Mucosa of rectum (tissue), 2 donors: Measurements from ENCODE around the gene CSMD2.
"Not testable (repeated sequence)": the region's sequence is repeated elsewhere in the genome, so short reads cannot be mapped to it uniquely, and the experiment has no call there.

ENCODE experiments used
- H3K27ac ChIP-seq, 2 donors: one replicate each; pipeline ENCODE4 v1.7.0; 2013; ENCODE audit warnings: inconsistent platforms in 2 of 2, low read depth in 2 of 2, low read length in 2 of 2
- H3K27me3 ChIP-seq, 2 donors: one replicate each; pipeline ENCODE4 v1.7.0; 2013; ENCODE audit warnings: low read length in 2 of 2; ENCODE audit not compliant: control insufficient read depth in 2 of 2, insufficient read depth in 2 of 2
- H3K36me3 ChIP-seq, 2 donors: one replicate each; pipeline ENCODE4 v1.7.0; 2013; ENCODE audit warnings: low read length in 2 of 2; ENCODE audit not compliant: control insufficient read depth in 2 of 2, insufficient read depth in 2 of 2
- H3K4me1 ChIP-seq, 2 donors: one replicate each; pipeline ENCODE4 v1.7.0; 2013; ENCODE audit warnings: low read length in 2 of 2, mild to moderate bottlenecking in 1 of 2; ENCODE audit not compliant: control insufficient read depth in 2 of 2, insufficient read depth in 2 of 2
- H3K4me3 ChIP-seq, 2 donors: one replicate each; pipeline ENCODE4 v1.7.0; 2013; ENCODE audit warnings: low read length in 2 of 2
- H3K9ac ChIP-seq, 2 donors: one replicate each; pipeline ENCODE4 v1.7.0; 2013; ENCODE audit warnings: low read length in 2 of 2, low read depth in 1 of 2, mild to moderate bottlenecking in 1 of 2
- H3K9me3 ChIP-seq, 2 donors: one replicate each; pipeline ENCODE4 v1.7.0; 2013; ENCODE audit warnings: low read length in 2 of 2; ENCODE audit not compliant: control insufficient read depth in 2 of 2
- donor health status: healthy.
- donor health status: Normal muscosa, but diverticular disease.

Gene CSMD2

GRCh38 chr1:33516891-33517567, 648.0 kb downstream of the CSMD2 start:
- no peaks in the 10 kb centered on the region for H3K36me3 ChIP-seq
- H3K27me3 ChIP-seq = no peaks in the 10 kb centered on the region
- no peaks in the 10 kb centered on the region for H3K9me3 ChIP-seq
- H3K9ac ChIP-seq = no peak overlapping the region
- H3K4me1 ChIP-seq = no peaks in the 10 kb centered on the region
- H3K27ac ChIP-seq = peak overlapping the region in 1 of 2 donors; percentile 38
- no peak overlapping the region for H3K4me3 ChIP-seq

DNA sequence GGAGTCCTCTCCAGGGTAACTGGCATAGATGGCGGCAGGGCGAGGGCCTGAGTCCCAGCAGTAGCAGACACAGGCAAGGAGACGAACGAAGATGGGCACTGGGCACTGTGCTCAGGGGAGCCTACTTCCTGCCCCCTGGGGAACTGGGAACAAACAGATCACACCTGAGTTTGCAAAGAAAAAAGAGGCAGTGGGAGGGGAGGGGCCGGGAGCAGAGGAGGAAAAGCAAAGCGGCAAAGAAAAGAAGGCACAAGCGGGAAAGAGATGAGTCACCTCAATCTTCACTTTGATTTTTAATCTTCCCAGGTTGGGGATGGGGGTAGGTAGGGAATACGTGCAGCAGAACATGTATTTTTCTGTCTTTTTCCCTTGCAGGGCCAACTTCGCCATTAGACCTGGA, 648.6 kb downstream of the CSMD2 start:
- H3K27ac ChIP-seq = peak overlapping the region in 1 of 2 donors; percentile 38
- no peaks in the 10 kb centered on the region for H3K36me3 ChIP-seq
- no peaks in the 10 kb centered on the region for H3K9me3 ChIP-seq
- no peaks in the 10 kb centered on the region for H3K4me1 ChIP-seq
- H3K9ac ChIP-seq = no peak overlapping the region
- H3K4me3 ChIP-seq = no peak overlapping the region
- no peaks in the 10 kb centered on the region for H3K27me3 ChIP-seq

DNA sequence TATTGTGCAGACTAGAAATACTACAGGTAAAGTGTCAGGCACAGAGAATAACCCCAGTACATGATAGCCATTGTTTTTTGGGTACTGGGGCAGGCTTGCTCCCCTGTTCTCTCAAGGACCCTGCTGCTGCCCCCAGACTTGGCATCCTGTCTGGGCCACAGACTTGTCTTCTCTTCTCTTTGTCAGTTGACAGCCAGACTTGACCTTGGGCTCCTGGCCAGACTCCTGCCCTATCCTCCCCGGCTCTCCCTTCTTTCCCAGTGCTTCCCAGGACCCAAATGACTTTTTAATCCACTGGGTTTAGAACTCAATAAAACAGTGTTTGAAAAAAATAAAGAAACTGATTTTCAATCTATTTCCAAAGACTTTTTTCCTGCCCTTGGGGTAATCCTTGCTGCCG, 649.4 kb downstream of the CSMD2 start:
- Histone ChIP-seq H3K4me3 (no peak overlapping the region), H3K36me3 (no peaks in the 10 kb centered on the region), H3K9me3 (no peaks in the 10 kb centered on the region), H3K27ac (no peak overlapping the region), H3K9ac (no peak overlapping the region), H3K27me3 (no peaks in the 10 kb centered on the region), H3K4me1 (no peaks in the 10 kb centered on the region)

DNA sequence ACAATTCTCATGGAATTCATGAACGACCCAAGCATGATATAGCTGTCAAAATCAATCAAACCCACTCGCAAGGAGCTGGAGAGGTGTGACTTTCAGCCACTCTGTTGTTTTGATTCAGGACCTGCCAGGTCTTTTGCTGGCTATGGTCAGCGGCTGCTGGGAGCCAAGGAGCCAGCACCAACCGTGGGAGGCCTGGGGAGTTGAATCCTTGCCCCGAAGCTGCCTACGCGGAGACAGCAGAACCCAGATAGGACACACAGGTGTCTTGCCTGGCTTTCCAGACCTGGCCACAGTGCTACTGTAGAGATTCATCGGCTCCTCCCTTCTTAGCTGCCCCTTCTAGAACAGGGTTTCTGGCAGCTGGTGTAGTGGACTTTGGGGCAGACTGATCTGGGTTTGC, 649.9 kb downstream of the CSMD2 start:
- H3K27me3 ChIP-seq = no peaks in the 10 kb centered on the region
- no peaks in the 10 kb centered on the region for H3K36me3 ChIP-seq
- no peak overlapping the region for H3K4me3 ChIP-seq
- no peak overlapping the region for H3K27ac ChIP-seq
- no peaks in the 10 kb centered on the region for H3K4me1 ChIP-seq
- no peaks in the 10 kb centered on the region for H3K9me3 ChIP-seq
- no peak overlapping the region for H3K9ac ChIP-seq

DNA sequence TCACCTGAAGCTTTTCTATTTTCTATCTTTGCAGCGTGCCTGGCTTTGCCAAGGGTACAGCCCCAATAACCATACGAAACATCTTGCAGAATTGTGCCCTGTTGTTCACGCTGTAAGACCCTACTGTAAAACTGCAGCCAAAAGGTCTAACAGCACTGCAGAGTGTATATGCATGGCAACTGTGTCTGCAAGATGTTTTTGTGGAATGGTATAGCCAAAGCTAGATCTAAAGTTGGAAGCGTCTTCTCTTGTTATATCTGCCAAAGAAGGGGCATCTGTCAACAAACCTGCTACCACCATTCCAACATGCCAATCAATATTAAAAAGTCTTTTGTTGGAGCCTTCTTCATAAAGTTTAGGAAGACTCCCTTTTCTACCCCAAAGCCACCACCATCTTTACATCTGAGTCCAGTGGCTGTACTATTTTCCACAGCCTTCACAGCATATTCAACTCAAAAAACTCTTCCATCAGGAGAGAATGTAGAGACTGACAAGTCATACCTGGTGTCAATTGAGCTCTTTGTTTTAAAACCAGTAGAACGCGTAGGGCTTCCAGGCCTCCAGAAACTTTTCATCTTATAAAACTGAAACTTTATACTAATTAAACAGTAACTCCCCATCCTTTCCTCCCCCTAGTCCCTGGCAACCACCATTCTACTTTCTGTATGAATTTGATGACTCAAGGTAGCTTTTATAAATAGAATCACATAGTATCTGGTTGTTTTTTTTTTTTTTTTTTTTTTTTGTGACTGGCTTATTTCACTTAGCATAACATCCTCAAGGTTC, 652.6 kb downstream of the CSMD2 start:
- Histone ChIP-seq H3K4me3 (no peak overlapping the region), H3K36me3 (no peaks in the 10 kb centered on the region), H3K27me3 (no peaks in the 10 kb centered on the region), H3K9ac (no peak overlapping the region), H3K4me1 (no peaks in the 10 kb centered on the region), H3K27ac (no peak overlapping the region), H3K9me3 (no peaks in the 10 kb centered on the region)

- not testable (repeated sequence) for H3K27me3 ChIP-seq, H3K36me3 ChIP-seq, H3K4me1 ChIP-seq, H3K9ac ChIP-seq, H3K9me3 ChIP-seq, H3K27ac ChIP-seq, H3K4me3 ChIP-seq
Observed at GRCh38 chr1:33509276-33509675, 655.8 kb downstream of the CSMD2 start.

DNA sequence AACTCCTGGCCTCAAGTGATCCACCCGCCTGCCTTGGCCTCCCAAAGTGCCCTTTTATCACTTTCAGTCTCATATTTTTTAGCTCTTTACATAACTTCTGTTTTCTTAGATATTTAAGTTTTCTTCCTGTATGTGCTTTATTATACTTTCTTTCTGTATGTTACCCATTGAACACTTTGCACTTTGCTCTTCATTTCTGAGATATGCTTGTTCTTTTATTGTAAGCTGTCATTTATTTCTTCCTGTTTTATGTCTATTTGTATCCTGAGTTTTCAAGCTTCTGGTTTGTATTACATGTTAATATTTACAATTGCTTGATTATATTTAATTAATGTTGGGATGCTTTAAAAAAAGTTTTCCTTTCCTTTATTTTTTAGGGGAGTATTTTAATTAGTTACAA, 656.9 kb downstream of the CSMD2 start:
- Histone ChIP-seq H3K9ac (no peak overlapping the region), H3K9me3 (no peaks in the 10 kb centered on the region), H3K4me1 (no peaks in the 10 kb centered on the region), H3K27me3 (no peaks in the 10 kb centered on the region), H3K4me3 (no peak overlapping the region), H3K27ac (no peak overlapping the region), H3K36me3 (no peaks in the 10 kb centered on the region)

- Histone ChIP-seq H3K36me3 (no peaks in the 10 kb centered on the region), H3K27ac (no peak overlapping the region), H3K4me1 (no peaks in the 10 kb centered on the region), H3K9me3 (no peaks in the 10 kb centered on the region), H3K4me3 (no peak overlapping the region), H3K27me3 (no peaks in the 10 kb centered on the region), H3K9ac (no peak overlapping the region)
Observed at GRCh38 chr1:33507661-33508060, 657.4 kb downstream of the CSMD2 start.

DNA sequence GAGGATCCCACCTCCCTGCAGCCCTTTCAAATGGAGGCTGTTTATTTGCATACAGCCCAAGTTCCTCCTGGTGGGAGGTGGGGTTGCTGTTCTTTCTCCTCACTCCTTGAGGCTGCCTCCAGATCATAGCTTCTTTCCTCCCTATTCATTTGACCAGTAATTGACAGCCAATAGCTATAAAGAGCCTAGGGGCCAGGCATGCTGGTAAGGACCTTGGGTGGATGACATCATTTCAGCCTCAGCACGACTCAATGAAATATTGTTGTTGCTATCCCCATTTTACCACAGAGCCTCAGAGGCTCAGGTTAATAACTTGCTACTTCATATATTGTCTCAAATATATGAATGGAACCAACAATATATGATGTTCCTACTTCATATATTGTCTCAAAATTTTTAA, 661.5 kb downstream of the CSMD2 start:
- Histone ChIP-seq H3K4me3 (no peak overlapping the region), H3K27me3 (no peaks in the 10 kb centered on the region), H3K9ac (no peak overlapping the region), H3K9me3 (no peaks in the 10 kb centered on the region), H3K4me1 (no peaks in the 10 kb centered on the region), H3K36me3 (no peaks in the 10 kb centered on the region), H3K27ac (no peak overlapping the region)

DNA sequence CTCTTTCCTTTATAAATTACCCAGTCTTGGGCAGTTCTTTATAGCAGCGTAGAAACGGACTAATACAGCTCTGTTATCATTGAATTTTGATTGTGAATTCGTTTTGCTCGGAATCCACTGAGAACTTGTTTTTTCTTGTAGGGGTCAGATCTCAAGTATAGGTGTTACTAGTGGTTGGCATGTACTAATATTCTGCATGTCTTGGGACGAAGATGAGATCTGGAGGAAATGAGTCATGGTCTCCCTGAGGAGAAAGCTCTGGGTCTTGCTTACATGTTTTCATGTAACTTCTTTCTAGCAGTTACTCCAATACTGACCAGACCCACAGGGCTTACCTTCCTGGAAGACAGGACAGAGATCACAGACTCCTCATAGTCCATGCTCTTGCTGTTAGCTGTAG, 662.3 kb downstream of the CSMD2 start:
- no peaks in the 10 kb centered on the region for H3K4me1 ChIP-seq
- H3K27me3 ChIP-seq = no peaks in the 10 kb centered on the region
- no peak overlapping the region for H3K4me3 ChIP-seq
- no peak overlapping the region for H3K9ac ChIP-seq
- H3K36me3 ChIP-seq = no peaks in the 10 kb centered on the region
- no peak overlapping the region for H3K27ac ChIP-seq
- H3K9me3 ChIP-seq = no peaks in the 10 kb centered on the region
